Cortex of kidney (tissue), 1 donor: ENCODE data around the gene FGFBP1.

Experiments used
- DNase-seq: peaks from one replicate; lab custom pipeline; 2025; lab: John Stamatoyannopoulos, UW

The FGFBP1 gene

GRCh38 chr4:15912961-15913630, 25.4 kb downstream of the FGFBP1 start:
- DNase-seq: no peak

GRCh38 chr4:15912236-15912635, 26.3 kb downstream of the FGFBP1 start:
- DNase-seq: no peak

GRCh38 chr4:15910155-15910940, 28.2 kb downstream of the FGFBP1 start:
- no peak for DNase-seq

GRCh38 chr4:15907430-15907829, 31.1 kb downstream of the FGFBP1 start:
- DNase-seq: no peak

- no peak for DNase-seq
These were observed 32.5 kb downstream of the FGFBP1 start for GRCh38 chr4:15906020-15906443.

GRCh38 chr4:15902746-15903145, 35.8 kb downstream of the FGFBP1 start:
- DNase-seq: no peak

- DNase-seq: no peak
These were observed 36.5 kb downstream of the FGFBP1 start for GRCh38 chr4:15901998-15902397.

- no peak for DNase-seq
These were observed 37.5 kb downstream of the FGFBP1 start for GRCh38 chr4:15901007-15901406.

GRCh38 chr4:15899511-15899910, 39.0 kb downstream of the FGFBP1 start:
- DNase-seq: no peak

GRCh38 chr4:15898902-15899301, 39.6 kb downstream of the FGFBP1 start:
- DNase-seq: no peak

GRCh38 chr4:15897577-15897976, 41.0 kb downstream of the FGFBP1 start:
- no peak for DNase-seq

GRCh38 chr4:15894921-15895916, 43.3 kb downstream of the FGFBP1 start:
- no peak for DNase-seq

GRCh38 chr4:15894393-15894792, 44.1 kb downstream of the FGFBP1 start:
- DNase-seq: no peak

- no peak for DNase-seq
These were observed 44.6 kb downstream of the FGFBP1 start for GRCh38 chr4:15893962-15894361.

- no peak for DNase-seq
These were observed 47.2 kb downstream of the FGFBP1 start for GRCh38 chr4:15891312-15891711.

- DNase-seq: no peak
These were observed 48.2 kb downstream of the FGFBP1 start for GRCh38 chr4:15890246-15890829.

- no peak for DNase-seq
These were observed 50.0 kb downstream of the FGFBP1 start for GRCh38 chr4:15888515-15888914.
